Adrenal gland (tissue), 12 donors: ENCODE results near the gene ZNF691. TPM values are rescaled to one million over a fixed set of nuclear protein-coding genes. Genes with fewer than 3 reads are reported as not detected.

Source experiments
- DNase-seq, 7 donors: peaks; one replicate each; pipeline ENCODE4 v3.0.0-alpha.2; 2019 to 2020
- H3K27ac ChIP-seq, 5 donors: fragments of 200-600 bp; sonication (generic) in 4 of 5; 1 replicate in 3 of 5; 2 replicates in 2 of 5; pipeline versions ENCODE4 v1.5.1 to v1.8.0; 2016 to 2020; ENCODE audit warnings: mild to moderate bottlenecking in 1 of 5
- H3K27me3 ChIP-seq: fragments of 200-600 bp; 2 replicates; pipeline ENCODE4 v1.8.0; 2021
- H3K36me3 ChIP-seq, 2 donors: fragments of 200-600 bp; replicated peaks in 1 of 2; 1 replicate in 1 of 2; 2 replicates in 1 of 2; pipeline versions ENCODE4 v1.5.1 to v1.8.0; 2018 to 2022
- H3K4me1 ChIP-seq, 2 donors: fragments of 200-600 bp; replicated peaks in 1 of 2; 1 replicate in 1 of 2; 2 replicates in 1 of 2; pipeline versions ENCODE4 v1.5.1 to v1.8.0; 2018 to 2021
- H3K4me3 ChIP-seq, 4 donors: fragments of 200-600 bp; sonication (generic) in 3 of 4; one replicate each; pipeline ENCODE4 v1.5.1; 2016 to 2018
- H3K9me3 ChIP-seq, 3 donors: fragments of 200-600 bp; sonication (generic) in 1 of 3; replicated peaks in 1 of 3; 1 replicate in 2 of 3; 2 replicates in 1 of 3; pipeline versions ENCODE4 v1.5.1 to v1.8.0; 2016 to 2021
- POLR2A ChIP-seq, 2 donors: fragments of 450-650 bp; IDR thresholded peaks; one replicate each; pipeline ENCODE4 v1.6.1; 2017; ENCODE audit warnings: antibody characterized with exemption in 2 of 2, mild to moderate bottlenecking in 2 of 2, moderate library complexity in 1 of 2
- WGBS, 4 donors: extraction: QIAGEN DNeasy Blood & Tissue Kit in 2 of 4; methylation state at CpG; one replicate each; pipeline versions ENCODE4 v1.1.5 to v1.1.7; 2013 to 2017; 5-methylcytosine and 5-hydroxymethylcytosine counted together
- intact Hi-C, 2 donors: fragments of 100-400 bp; cut with DNase I; formaldehyde crosslinking; loops; one replicate each; pipeline versions ENCODE4 v1.14.1 to v1.15.0; 2022 to 2023
- polyA plus RNA-seq, 3 donors: library from polyadenylated mRNA; stranded (reverse); fragments of 200-250 nt in 2 of 3; fragments of 350-450 nt in 1 of 3; fragmentation: Illumina TruSeq in 1 of 3; extraction: RNeasy Lipid Tissue Mini Kit (QIAGEN cat#74804) in 1 of 3; gene quantifications; one replicate each; pipeline ENCODE4 v1.2.3, GENCODE V29; 2013 to 2014
- total RNA-seq, 9 donors: library from RNA; depleted of rRNA in 4 of 9; stranded (reverse); fragments of >200 nt in 4 of 9; fragments of 120-200 nt in 1 of 9; fragmentation: NEBNext Ultra II Directional in 1 of 9; extraction: Animal tissue kit (Norgen Biotek cat#: 25700) in 1 of 9; gene quantifications; one replicate each; pipeline versions ENCODE4 v1.1.0 to v1.2.4, GENCODE V29; 2013 to 2023
- TF ChIP-seq, protein P1 (sequence below), 6 experiments: fragments of 450-650 bp in 4 of 6; fragments of 200-600 bp in 2 of 6; sonication (generic) in 1 of 6; IDR thresholded peaks; 1 replicate in 5 of 6; 2 replicates in 1 of 6; pipeline versions ENCODE4 v1.5.1 to v1.8.0; 2016 to 2021; ENCODE audit warnings: antibody characterized with exemption in 6 of 6, mild to moderate bottlenecking in 2 of 6, moderate library complexity in 1 of 6
- donor health status: healthy with polysubstance abuse.
- donor health status: Bipolar disorder and iron deficiency.
- donor health status: DM: yes; HTN: yes; CAD: no.
- donor health status: DM: no; HTN: no; CAD: no.
- donor health status: DM: no; HTN: no; CAD: no.
- donor health status: DM: yes; HTN: yes; CAD: no.

The ZNF691 gene
- total and polyA plus RNA-seq, 12 donors: 7.6 to 23.6 (median 14.6) TPM

DNA sequence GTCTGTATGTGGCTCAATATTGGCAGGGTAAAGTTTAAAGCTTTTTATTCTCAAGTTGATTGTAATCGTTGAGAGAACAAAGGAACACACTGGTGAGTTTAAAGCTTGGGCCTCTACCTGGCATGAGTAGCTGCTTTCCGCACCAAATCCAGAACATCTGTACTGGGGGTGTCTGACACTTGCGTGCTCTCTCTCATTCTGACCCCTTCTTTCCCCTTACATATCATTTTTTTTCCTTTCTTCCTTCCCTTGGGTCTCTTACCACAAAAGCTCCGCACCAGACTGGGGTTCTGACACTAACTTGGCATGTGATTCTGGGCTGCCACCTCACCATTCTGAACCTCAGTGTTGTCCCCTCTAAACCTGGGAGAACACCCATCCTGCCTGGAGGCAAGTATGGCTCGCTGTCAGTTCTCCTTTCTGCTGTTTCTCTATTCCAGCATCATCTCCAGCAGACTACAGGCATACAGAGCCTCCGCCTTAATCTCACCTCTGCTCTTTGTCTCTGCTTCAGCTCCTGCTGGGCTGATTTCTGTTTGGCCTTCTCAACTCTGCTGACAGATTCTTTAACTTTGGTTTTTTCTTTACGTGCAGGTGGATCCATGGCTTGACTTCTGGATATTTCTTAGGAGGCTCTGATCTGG is 30.4 kb upstream of the ZNF691 start:
- 37 to 45% (median 41%) methylated on average over 7 of the region's 7 CpGs for WGBS, 4 donors
- H3K36me3 ChIP-seq: no peaks in the 10 kb centered on the region
- peak overlapping the region in 4 of 5 donors; percentile 8 to 99 (median 64) for H3K27ac ChIP-seq
- no peaks in the 10 kb centered on the region for H3K9me3 ChIP-seq
- no peak for TF ChIP-seq POLR2A (IDR thresholded peaks at IDR 0.05)
- TF ChIP-seq, protein P1, sequence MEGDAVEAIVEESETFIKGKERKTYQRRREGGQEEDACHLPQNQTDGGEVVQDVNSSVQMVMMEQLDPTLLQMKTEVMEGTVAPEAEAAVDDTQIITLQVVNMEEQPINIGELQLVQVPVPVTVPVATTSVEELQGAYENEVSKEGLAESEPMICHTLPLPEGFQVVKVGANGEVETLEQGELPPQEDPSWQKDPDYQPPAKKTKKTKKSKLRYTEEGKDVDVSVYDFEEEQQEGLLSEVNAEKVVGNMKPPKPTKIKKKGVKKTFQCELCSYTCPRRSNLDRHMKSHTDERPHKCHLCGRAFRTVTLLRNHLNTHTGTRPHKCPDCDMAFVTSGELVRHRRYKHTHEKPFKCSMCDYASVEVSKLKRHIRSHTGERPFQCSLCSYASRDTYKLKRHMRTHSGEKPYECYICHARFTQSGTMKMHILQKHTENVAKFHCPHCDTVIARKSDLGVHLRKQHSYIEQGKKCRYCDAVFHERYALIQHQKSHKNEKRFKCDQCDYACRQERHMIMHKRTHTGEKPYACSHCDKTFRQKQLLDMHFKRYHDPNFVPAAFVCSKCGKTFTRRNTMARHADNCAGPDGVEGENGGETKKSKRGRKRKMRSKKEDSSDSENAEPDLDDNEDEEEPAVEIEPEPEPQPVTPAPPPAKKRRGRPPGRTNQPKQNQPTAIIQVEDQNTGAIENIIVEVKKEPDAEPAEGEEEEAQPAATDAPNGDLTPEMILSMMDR (IDR thresholded peaks at IDR 0.05): no peak
- H3K27me3 ChIP-seq: no peaks in the 10 kb centered on the region
- intact Hi-C loops: no loop called here
- peaks cover 0 to 19% of the 10 kb centered on the region in 2 donors for H3K4me1 ChIP-seq
- H3K4me3 ChIP-seq: peak overlapping the region in 3 of 4 donors; percentile 50 to 95 (median 73)
- DNase-seq: peak in 1 of 7 donors; percentile 6

DNA sequence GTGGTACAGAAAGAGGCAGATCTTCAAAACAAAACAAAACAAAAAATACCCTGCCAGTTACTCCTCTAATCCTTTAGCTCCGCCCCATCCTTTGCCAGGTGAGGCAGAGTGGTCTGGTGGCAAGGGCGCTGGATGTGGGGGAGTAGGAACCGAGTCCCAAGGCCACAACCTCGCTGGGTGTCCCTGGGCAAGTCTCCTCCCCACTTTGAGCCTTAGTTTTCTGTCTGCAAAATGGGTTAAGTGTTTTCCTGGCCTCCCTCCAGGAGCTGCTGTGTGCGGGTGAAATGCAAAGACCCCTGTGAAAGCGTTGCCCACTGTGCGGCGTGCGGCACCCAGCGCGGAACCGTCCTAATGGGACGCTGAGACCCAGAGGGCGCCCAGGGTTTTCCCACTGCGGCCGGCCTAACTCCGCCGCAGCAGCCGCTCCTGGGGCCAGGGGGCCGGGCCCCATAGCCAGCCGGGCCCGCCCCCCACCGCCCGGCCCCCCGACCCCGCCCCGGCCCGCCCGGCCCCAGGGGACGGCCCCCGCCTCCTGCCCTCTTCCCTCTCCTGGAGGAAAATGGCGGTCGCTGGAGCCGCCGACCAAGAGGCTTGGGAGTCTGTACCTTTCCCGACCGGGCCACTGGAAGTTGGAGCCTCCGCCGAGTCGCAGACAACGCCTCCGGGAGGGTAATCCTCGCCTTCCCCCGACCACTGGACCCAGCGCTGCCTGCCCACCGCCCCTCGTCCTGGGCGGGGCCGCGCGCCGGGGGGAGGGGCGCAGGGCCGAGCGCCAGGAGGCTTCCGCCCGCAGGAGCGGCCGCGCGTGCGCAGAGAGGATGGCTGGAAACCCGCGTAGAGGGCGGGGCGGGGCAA is 29.6 kb upstream of the ZNF691 start, which contains the start of the genes ERMAP and SVBP:
ERMAP (plus strand) TSS at position 538 of the 855 bp plus-strand sequence. CDS start 13,327 bp downstream, outside the sequence.
SVBP (minus strand) TSS at position 813 of the 855 bp plus-strand sequence. CDS start 853 bp downstream, outside the sequence.
- 1 to 9% (median 3%) methylated on average over 4 to 66 of the region's 66 CpGs for WGBS, 4 donors
- intact Hi-C loops: no loop called here
- H3K36me3 ChIP-seq: no peaks in the 10 kb centered on the region
- no peaks in the 10 kb centered on the region for H3K27me3 ChIP-seq
- H3K4me1 ChIP-seq: peaks cover 0 to 19% of the 10 kb centered on the region in 2 donors
- peak; percentile 54 to 61 for TF ChIP-seq POLR2A (IDR thresholded peaks at IDR 0.05)
- TF ChIP-seq, protein P1 (IDR thresholded peaks at IDR 0.05): no peak
- DNase-seq: peak; percentile 90 to 97 (median 94)
- no peaks in the 10 kb centered on the region for H3K9me3 ChIP-seq
- peak within 1 kb of the TSS; percentile 94 to 99 (median 99) for H3K27ac ChIP-seq
- H3K4me3 ChIP-seq: peak within 1 kb of the TSS; percentile 62 to 95 (median 84)

DNA sequence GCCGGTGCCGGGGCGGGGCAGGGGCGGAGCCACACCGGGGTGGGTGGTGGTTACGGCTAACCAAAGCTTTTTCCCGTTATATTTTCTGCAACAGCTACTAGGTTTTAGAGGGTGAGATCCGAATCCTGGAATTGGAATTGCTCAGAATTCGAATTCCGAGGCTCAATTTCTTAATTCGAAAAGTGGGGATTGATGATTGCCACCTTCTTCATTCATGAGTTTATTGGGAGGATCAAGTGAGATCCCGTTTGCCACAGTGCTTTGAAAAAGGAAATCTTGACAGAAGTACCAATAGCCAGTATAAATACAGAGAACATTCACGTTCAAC is 29.0 kb upstream of the ZNF691 start:
- peaks cover 3 to 25% of the 10 kb centered on the region in 2 donors for H3K4me1 ChIP-seq
- H3K27me3 ChIP-seq: no peaks in the 10 kb centered on the region
- H3K9me3 ChIP-seq: no peaks in the 10 kb centered on the region
- peak overlapping the region; percentile 94 to 99 (median 99) for H3K27ac ChIP-seq
- TF ChIP-seq POLR2A (IDR thresholded peaks at IDR 0.05): no peak
- TF ChIP-seq, protein P1 (IDR thresholded peaks at IDR 0.05): no peak
- 0 to 1% (median 0%) methylated on average over 7 to 13 of the region's 13 CpGs for WGBS, 4 donors
- intact Hi-C loops: no loop called here
- H3K4me3 ChIP-seq: peak overlapping the region in 3 of 4 donors; percentile 73 to 95 (median 95)
- no peaks in the 10 kb centered on the region for H3K36me3 ChIP-seq
- DNase-seq: no peak

DNA sequence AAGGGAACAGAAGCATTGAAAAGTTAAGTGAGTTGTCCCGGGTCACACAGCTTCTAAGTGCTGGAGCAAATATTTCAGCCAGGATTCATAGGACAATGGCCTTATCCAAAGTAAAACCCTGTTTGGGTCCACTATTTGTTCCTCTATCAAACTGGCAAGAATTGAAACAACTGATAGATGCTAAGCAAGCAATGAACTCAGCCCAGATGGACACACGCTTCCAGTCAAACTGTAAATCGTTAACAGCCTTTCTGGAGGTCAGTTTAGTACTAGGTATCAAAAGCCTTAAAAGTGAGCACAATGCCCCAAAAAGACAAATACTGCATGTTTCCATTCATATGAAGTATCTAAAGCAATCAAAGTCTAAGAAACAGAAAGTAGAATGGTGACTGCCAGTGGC is 28.4 kb upstream of the ZNF691 start:
- H3K4me3 ChIP-seq: peak overlapping the region in 1 of 4 donors; percentile 95
- intact Hi-C loops: no loop called here
- H3K36me3 ChIP-seq: no peaks in the 10 kb centered on the region
- no peaks in the 10 kb centered on the region for H3K27me3 ChIP-seq
- H3K4me1 ChIP-seq: peaks cover 7 to 30% of the 10 kb centered on the region in 2 donors
- no peak overlapping the region for H3K27ac ChIP-seq
- TF ChIP-seq POLR2A (IDR thresholded peaks at IDR 0.05): no peak
- TF ChIP-seq, protein P1 (IDR thresholded peaks at IDR 0.05): no peak
- 86 to 96% (median 94%) methylated on average over 3 of the region's 3 CpGs for WGBS, 4 donors
- no peak for DNase-seq
- H3K9me3 ChIP-seq: no peaks in the 10 kb centered on the region
